ENCODE measurements around the gene TUBB2A.
"Not testable (repeated sequence)": the region's sequence is repeated elsewhere in the genome, so short reads cannot be mapped to it uniquely, and the experiment has no call there.

Gene TUBB2A

DNA sequence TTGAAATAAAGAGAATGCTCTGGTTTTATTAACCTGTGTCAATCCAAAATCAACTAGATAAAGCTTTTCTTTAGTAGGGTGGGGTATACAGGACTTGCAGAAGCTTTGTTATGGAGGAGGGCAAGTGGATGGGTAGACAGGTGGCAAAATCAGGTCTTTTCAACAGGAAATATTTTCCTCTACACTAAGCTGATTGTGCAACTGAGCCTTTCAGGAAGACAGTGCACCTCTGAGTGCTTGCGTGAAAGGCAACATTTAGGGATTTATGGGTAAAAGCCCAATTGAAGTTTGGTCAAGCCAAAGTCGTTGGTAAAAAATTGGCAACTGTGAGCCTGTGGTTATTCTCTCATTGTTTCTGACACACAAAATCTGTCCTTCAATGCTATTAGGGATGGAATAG lies 23.8 kb upstream of the TUBB2A start:
- TF ChIP-seq, protein P1, sequence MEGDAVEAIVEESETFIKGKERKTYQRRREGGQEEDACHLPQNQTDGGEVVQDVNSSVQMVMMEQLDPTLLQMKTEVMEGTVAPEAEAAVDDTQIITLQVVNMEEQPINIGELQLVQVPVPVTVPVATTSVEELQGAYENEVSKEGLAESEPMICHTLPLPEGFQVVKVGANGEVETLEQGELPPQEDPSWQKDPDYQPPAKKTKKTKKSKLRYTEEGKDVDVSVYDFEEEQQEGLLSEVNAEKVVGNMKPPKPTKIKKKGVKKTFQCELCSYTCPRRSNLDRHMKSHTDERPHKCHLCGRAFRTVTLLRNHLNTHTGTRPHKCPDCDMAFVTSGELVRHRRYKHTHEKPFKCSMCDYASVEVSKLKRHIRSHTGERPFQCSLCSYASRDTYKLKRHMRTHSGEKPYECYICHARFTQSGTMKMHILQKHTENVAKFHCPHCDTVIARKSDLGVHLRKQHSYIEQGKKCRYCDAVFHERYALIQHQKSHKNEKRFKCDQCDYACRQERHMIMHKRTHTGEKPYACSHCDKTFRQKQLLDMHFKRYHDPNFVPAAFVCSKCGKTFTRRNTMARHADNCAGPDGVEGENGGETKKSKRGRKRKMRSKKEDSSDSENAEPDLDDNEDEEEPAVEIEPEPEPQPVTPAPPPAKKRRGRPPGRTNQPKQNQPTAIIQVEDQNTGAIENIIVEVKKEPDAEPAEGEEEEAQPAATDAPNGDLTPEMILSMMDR (conservative IDR thresholded peaks at IDR 0.05; ENCODE audit: low read depth, low read length), result no peak
- H3K4me3 ChIP-seq (ENCODE audit: low read depth, low read length), result no peak overlapping the region
- DNase-seq (ENCODE audit: low read depth), result no peak

DNA sequence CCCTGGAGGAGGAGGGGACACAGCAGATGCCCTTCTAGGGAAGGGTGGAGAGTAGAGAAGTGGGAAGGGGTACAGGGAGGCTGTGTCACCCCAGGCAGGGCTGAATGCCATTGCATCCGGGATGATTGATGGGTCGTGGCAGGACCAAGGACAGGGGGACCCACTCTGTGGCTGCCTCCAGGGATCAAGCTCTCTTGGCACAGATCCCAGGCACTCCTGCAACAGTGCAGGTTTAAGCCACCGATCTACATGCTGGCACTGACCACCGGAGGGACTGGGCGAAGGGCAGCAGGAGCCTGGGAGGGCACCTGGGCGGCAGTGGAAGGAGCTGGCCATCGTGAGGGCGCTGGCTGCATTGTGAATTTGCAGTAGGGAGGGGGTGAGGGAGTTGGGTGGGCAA lies 22.6 kb upstream of the TUBB2A start:
- peak overlapping the region; percentile 45 for H3K4me3 ChIP-seq (ENCODE audit: low read depth, low read length)
- not testable (repeated sequence) for DNase-seq (ENCODE audit: low read depth)

DNA sequence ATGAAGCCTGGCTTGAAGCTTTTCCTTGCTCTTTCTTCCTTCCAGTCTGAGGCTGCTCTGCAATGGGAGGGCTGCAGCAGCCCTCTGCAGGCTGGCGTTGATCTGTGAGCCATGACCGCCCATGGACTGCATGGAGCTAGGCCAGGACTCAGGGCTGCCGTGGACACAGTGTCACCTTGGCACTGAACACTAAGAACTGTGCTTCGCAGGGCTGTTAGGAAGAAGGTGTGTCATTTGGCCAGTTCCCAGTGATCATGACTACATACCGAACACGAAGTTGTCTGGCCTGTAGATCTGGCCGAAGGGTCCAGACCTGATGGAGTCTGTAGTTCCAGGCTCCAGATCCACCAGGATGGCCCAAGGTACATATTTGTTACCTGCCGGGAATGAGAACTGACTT lies 21.3 kb upstream of the TUBB2A start:
- DNase-seq (ENCODE audit: low read depth); H3K4me3 ChIP-seq (ENCODE audit: low read depth, low read length): not testable (repeated sequence)

DNA sequence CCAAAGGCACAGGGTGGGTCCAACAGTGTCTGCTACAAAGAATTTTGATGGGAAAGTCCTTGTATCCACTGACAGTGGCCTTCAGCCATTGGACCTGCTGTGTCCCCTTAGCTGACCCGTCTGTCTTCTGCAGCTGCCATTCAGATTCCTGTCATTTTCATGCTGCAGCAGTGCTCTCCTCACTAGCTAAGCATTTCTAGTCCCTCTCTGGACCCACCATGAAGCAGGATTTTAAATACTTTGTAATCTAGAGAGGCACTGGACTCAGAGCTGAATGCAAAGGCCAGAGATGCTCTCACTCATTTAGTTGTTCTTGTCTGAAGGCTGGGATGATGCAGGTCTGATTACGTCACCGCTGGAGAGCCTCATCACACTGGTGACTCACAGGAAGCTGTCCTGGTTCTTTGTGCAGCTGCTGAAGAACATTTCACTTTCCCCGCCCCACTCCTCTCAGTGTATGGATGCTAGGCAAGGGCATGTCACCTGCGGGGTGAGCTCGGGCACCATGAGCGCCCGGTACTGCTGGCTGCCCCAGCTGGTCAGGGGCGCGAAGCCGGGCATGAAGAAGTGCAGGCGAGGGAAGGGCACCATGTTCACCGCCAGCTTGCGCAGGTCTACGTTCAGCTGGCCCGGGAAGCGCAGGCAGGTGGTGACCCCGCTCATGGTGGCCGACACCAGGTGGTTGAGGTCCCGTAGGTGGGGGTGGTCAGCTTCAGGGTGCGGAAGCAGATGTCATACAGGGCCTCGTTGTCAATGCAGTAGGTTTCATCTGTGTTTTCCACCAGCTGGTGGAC lies 19.4 kb upstream of the TUBB2A start:
- TF ChIP-seq, protein P1 (conservative IDR thresholded peaks at IDR 0.05; ENCODE audit: low read depth, low read length), result no peak
- DNase-seq (ENCODE audit: low read depth), result peak; percentile 93
- H3K4me3 ChIP-seq (ENCODE audit: low read depth, low read length), result no peak overlapping the region

DNA sequence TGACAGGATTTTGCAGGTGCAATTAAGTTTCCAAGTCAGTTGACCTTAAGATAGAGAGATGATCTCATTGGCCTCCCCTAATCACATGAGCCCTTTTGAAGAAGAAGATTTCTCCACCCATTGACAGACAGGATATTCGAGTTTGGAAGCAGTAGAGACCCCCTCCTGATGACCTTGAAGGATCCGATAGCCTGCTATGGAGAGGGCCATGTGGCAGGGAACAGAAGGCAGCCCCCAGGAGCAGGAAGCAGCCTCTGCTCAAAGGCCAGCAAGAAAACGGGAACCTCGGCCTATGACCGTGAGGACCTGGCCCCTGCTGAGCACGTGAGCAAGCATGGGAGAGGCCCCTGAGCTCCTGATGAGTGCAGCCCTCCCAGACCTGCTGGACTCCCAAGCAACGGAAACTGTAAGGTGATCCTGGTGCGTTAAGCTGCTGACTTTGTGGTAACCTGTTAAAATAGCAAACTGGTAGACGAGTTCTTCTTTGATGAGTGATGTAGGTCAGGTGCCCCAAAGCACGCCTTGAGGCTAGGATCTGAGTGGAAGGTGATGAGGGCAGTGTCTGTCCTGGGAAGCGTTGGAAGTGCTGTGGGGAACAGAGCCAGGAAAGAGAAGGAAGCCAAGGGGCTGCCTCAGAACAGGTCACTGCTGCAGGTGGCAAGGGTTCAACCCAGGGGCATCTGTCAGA lies 18.5 kb upstream of the TUBB2A start:
- H3K4me3 ChIP-seq (ENCODE audit: low read depth, low read length), result no peak overlapping the region

DNA sequence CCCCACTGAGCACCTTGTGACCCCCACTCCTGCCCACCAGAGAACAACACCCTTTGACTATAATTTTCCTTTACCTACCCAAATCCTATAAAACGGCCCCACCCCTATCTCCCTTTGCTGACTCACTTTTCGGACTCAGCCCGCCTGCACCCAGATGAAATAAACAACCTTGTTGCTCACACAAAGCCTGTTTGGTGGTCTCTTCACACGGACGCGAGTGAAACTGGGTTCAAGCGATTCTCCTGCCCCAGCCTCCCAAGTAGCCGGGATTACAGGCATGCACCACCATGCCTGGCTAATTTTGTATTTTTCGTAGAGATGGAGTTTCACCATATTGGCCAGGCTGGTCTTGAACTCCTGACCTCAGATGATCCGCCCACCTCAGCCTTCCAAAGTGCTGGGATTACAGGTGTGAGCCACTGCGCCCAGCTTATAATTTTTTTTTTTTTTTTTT lies 16.3 kb upstream of the TUBB2A start:
- H3K4me3 ChIP-seq (ENCODE audit: low read depth, low read length); DNase-seq (ENCODE audit: low read depth): not testable (repeated sequence)

More for the DNA sequence above, 18.5 kb upstream of the TUBB2A start:
- TF ChIP-seq, protein P1 (conservative IDR thresholded peaks at IDR 0.05; ENCODE audit: low read depth, low read length), result no peak
- DNase-seq (ENCODE audit: low read depth), result no peak

DNA sequence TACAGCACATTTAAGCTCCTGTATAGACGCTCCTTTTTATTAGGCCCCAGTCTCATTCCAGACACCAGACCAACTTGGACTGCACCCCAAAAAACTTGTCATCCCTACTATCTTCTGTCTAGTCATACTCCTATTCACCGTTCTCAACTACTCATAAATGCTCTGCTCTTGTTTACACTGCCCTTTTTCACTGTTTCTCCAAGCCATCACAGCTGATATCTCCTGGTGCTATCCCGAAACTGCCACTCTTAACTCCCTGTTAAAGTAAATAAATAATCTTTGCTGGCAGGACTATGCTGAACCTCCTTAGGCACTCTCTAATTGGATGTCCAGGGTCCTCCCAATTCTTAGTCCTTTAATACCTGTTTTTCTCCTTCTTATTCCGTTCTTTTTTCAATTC lies 15.4 kb upstream of the TUBB2A start:
- not testable (repeated sequence) for H3K4me3 ChIP-seq (ENCODE audit: low read depth, low read length); DNase-seq (ENCODE audit: low read depth)

DNA sequence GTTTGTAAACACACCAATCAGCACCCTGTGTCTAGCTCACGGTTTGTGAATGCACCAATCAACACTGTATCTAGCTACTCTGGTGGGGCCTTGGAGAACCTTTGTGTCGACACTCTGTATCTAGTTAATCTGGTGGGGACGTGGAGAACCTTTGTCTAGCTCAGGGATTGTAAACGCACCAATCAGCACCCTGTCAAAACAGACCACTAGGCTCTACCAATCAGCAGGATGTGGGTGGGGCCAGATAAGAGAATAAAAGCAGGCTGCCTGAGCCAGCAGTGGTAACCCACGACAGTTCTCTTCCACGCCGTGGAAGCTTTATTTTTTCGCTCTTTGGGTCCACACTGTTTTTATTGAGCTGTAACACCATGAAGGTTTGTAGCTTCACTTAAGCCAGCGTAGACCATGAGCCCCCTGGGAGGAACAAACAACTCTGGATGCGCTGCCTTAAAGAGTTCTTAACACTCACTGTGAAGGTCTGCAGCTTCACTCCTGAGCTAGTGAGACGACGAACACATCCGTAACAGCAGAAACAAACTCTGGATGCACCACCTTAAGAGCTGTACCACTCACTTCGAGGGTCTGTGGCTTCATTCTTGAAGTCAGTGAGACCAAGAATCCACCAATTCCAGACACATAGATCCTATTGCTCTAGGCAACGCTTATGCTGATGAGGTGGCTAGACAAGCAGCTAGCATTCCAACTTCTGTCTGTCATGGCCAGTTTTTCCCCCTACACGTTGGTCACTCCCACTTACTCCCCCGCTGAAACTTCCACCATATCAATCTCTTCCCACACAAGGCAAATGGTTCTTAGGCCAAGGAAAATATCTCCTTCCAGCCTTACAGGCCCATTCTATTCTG lies 14.2 kb upstream of the TUBB2A start:
- not testable (repeated sequence) for DNase-seq (ENCODE audit: low read depth); H3K4me3 ChIP-seq (ENCODE audit: low read depth, low read length)

DNA sequence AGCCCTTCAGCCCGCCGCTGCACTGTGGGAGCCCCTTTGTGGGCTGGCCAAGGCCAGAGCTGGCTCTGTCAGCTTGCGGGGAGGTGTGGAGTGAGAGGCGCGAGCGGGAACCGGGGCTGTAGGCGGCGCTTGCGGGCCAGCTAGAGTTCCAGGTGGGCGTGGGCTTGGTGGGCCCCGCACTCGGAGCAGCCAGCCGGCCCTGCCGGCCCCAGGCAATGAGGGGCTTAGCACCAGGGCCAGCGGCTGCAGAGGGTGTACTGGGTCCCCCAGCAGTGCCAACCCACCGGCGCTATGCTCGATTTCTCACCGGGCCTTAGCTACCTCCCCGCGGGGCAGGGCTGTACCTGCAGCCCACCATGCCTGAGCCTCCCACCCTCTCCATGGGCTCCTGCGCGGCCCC lies 13.3 kb upstream of the TUBB2A start:
- DNase-seq (ENCODE audit: low read depth); H3K4me3 ChIP-seq (ENCODE audit: low read depth, low read length): not testable (repeated sequence)

DNA sequence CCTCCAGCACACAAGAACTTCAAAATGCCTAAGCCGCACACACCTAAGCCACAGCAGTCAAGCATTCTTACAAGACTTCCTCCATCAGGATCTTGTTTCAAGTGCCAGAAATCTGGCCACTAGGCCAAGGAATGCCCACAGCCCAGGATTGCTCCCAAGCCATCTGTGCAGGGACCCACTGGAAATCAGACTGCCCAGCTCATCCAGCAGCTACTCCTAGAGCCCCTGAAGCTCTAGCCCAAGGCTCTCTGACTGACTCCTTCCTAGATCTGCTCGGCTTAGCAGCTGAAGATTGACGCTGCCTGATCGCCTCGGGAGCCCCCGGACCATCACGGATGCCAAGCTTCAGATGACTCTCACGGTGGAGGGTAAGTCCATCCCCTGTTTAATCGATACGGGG lies 10.7 kb upstream of the TUBB2A start:
- DNase-seq (ENCODE audit: low read depth); H3K4me3 ChIP-seq (ENCODE audit: low read depth, low read length): not testable (repeated sequence)

DNA sequence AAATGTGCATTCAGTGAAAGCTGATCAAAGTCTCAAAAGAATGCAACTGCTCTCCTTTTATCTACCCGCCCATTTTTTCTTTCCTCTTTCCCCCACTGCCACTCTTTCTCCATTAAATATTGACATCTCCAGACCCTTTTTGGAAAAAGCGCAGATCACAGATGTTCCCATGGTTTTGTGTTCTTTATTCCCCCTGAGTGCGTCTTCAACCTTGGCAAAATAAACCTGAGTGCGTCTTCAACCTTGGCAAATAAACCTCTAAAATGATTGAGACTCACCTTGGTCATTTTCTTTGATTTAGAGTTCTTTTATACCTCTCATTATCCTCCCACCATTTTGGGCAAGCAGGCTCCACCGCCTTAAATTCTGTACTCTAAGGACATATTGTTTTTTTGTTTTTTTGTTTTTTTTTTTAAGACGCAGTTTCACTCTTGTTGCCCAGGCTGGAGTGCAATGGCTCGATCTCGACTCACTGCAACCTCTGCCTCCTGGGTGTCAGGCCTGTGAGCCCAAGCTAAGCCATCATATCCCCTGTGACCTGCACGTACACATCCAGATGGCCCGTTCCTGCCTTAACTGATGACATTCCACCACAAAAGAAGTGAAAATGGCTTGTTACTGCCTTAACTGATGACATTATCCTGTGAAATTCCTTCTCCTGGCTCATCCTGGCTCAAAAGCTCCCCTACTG lies 9.3 kb upstream of the TUBB2A start:
- DNase-seq (ENCODE audit: low read depth), result not testable (repeated sequence)

More for the DNA sequence above, 9.3 kb upstream of the TUBB2A start:
- H3K4me3 ChIP-seq (ENCODE audit: low read depth, low read length), result not testable (repeated sequence)

Data from choroid plexus epithelial cell (primary cell).